ENCODE measurements around the gene PRDM16. TPM values are rescaled to one million over a fixed set of nuclear protein-coding genes. Genes with fewer than 3 reads are reported as not detected.

PRDM16 gene
- polyA plus RNA-seq, 1 experiment = 0.06 TPM

GRCh38 chr1:3357526-3358297 is 288.7 kb downstream of the PRDM16 start:
- peaks cover 3% of the 10 kb centered on the region; the same call in 1 of the 2 replicates for H3K9me3 ChIP-seq (ENCODE audit: control insufficient read depth, insufficient read depth, low read length)
- H3K27ac ChIP-seq (ENCODE audit: low read depth, low read length) = no peak overlapping the region
- DNase-seq (ENCODE audit: low read depth, low spot score) = no peak
- peaks cover 7% of the 10 kb centered on the region for H3K27me3 ChIP-seq (ENCODE audit: control insufficient read depth, insufficient read depth, low read length)
- ChIA-PET CTCF (no interaction called here), POLR2A (no interaction called here)
- no peak overlapping the region for H3K4me3 ChIP-seq (ENCODE audit: low read depth, low read length)
- no peak for TF ChIP-seq CTCF (IDR thresholded peaks at IDR 0.05; ENCODE audit: low read depth, low read length)

- peaks cover 7% of the 10 kb centered on the region for H3K27me3 ChIP-seq (ENCODE audit: control insufficient read depth, insufficient read depth, low read length)
- no peak overlapping the region for H3K27ac ChIP-seq (ENCODE audit: low read depth, low read length)
- no peak for DNase-seq (ENCODE audit: low read depth, low spot score)
- no peak for TF ChIP-seq CTCF (IDR thresholded peaks at IDR 0.05; ENCODE audit: low read depth, low read length)
- CTCF ChIA-PET = no interaction called here
- peaks cover 3% of the 10 kb centered on the region; the same call in 1 of the 2 replicates for H3K9me3 ChIP-seq (ENCODE audit: control insufficient read depth, insufficient read depth, low read length)
- POLR2A ChIA-PET = no interaction called here
- H3K4me3 ChIP-seq (ENCODE audit: low read depth, low read length) = no peak overlapping the region
Measured at GRCh38 chr1:3359351-3359750, 290.3 kb downstream of the PRDM16 start.

DNA sequence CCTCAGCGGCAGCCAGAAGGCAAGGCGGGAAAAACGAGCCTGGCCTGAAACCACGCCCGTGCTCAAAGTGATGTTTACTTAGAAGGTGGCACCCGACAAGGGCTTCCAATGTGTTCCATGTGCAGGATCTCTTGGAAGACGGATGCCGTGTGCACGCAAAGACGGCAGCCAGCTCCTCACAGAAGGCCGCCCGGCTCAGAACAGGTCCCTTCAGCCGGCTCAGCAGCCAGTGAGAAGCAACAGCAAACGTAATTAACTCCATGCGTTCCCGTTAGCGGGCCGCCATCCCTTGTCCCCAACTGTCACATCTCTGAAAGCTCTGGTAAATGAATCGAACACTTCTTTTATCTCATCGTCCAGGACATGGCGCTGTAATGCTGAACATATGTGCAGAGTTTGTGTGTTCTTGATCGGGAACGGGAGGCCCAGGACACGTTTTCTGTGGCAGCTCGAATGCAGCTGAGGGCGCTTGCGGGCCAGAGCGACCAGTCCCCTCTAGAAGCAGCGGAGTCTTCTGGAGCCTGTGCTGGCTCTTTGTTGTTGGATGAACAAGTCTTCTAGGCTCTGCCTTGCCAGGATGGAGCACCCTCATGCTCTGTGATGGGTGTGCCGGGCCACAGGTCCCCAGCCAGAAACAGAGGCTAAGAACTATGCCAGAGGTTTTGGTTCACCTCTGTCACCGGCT is 290.9 kb downstream of the PRDM16 start:
- no peak for DNase-seq (ENCODE audit: low read depth, low spot score)
- ChIA-PET CTCF (no interaction called here), POLR2A (no interaction called here)
- no peak for TF ChIP-seq CTCF (IDR thresholded peaks at IDR 0.05; ENCODE audit: low read depth, low read length)
- Histone ChIP-seq H3K27me3 (ENCODE audit: control insufficient read depth, insufficient read depth, low read length) (peaks cover 10% of the 10 kb centered on the region), H3K4me3 (ENCODE audit: low read depth, low read length) (no peak overlapping the region), H3K27ac (ENCODE audit: low read depth, low read length) (no peak overlapping the region), H3K9me3 (ENCODE audit: control insufficient read depth, insufficient read depth, low read length) (peaks cover 3% of the 10 kb centered on the region; the same call in 1 of the 2 replicates)

GRCh38 chr1:3360646-3361257 is 291.7 kb downstream of the PRDM16 start:
- Histone ChIP-seq H3K27ac (ENCODE audit: low read depth, low read length) (no peak overlapping the region), H3K4me3 (ENCODE audit: low read depth, low read length) (no peak overlapping the region), H3K27me3 (ENCODE audit: control insufficient read depth, insufficient read depth, low read length) (peaks cover 17% of the 10 kb centered on the region), H3K9me3 (ENCODE audit: control insufficient read depth, insufficient read depth, low read length) (no peaks in the 10 kb centered on the region; the same call in 1 of the 2 replicates)
- ChIA-PET CTCF (no interaction called here), POLR2A (no interaction called here)
- no peak for DNase-seq (ENCODE audit: low read depth, low spot score)
- TF ChIP-seq CTCF (IDR thresholded peaks at IDR 0.05; ENCODE audit: low read depth, low read length) = no peak

DNA sequence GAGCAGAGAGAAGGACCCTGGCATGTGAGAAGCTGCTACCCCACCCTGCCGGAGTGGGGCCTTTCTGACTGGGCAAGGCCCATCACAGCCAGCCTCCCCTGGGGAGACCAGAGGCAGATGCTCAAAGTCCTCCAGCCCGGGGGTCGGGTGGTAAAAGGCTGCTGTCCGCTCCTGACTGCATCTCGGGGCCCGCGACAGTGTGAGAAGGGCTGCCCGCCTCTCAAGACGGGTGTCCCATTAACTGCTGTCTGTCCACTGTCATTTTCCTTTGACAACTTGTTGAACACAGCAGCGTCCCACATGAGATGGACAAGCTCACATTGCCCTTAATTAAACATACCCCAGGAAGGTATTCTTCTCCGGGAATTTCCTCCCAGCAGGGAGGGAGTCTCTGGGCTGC is 294.0 kb downstream of the PRDM16 start:
- no peak overlapping the region for H3K4me3 ChIP-seq (ENCODE audit: low read depth, low read length)
- CTCF ChIA-PET = no interaction called here
- TF ChIP-seq CTCF (IDR thresholded peaks at IDR 0.05; ENCODE audit: low read depth, low read length) = no peak
- H3K27me3 ChIP-seq (ENCODE audit: control insufficient read depth, insufficient read depth, low read length) = peaks cover 15% of the 10 kb centered on the region
- no peak for DNase-seq (ENCODE audit: low read depth, low spot score)
- POLR2A ChIA-PET = no interaction called here
- no peaks in the 10 kb centered on the region; the same call in 1 of the 2 replicates for H3K9me3 ChIP-seq (ENCODE audit: control insufficient read depth, insufficient read depth, low read length)
- H3K27ac ChIP-seq (ENCODE audit: low read depth, low read length) = no peak overlapping the region

All from AG04450 (cell line).